Osteocyte (in vitro differentiated cells): ENCODE results near the gene FCSK. TPM values are rescaled to one million over a fixed set of nuclear protein-coding genes. Genes with fewer than 3 reads are reported as not detected.
"Not testable (repeated sequence)": the region's sequence is repeated elsewhere in the genome, so short reads cannot be mapped to it uniquely, and the experiment has no call there.

Experiments
- DNase-seq: peaks from one replicate; pipeline ENCODE4 v3.0.0; 2021; ENCODE audit warnings: mixed read lengths; ENCODE audit not compliant: unreplicated experiment; ENCODE audit errors: extremely low spot score
- H3K27ac Mint-ChIP-seq: one replicate; pipeline ENCODE4 v1.8.0; 2021; ENCODE audit warnings: mild to moderate bottlenecking, mixed read lengths; ENCODE audit not compliant: unreplicated experiment
- H3K27me3 Mint-ChIP-seq: one replicate; pipeline ENCODE4 v1.8.0; 2021; ENCODE audit warnings: mixed read lengths; ENCODE audit not compliant: unreplicated experiment
- H3K36me3 Mint-ChIP-seq: one replicate; pipeline ENCODE4 v1.8.0; 2021; ENCODE audit warnings: mixed read lengths; ENCODE audit not compliant: unreplicated experiment
- H3K4me1 Mint-ChIP-seq: one replicate; pipeline ENCODE4 v1.8.0; 2021; ENCODE audit warnings: mixed read lengths; ENCODE audit not compliant: unreplicated experiment
- H3K4me3 Mint-ChIP-seq: one replicate; pipeline ENCODE4 v1.8.0; 2021; ENCODE audit warnings: mild to moderate bottlenecking, moderate library complexity, mixed read lengths; ENCODE audit not compliant: unreplicated experiment
- H3K9me3 Mint-ChIP-seq: one replicate; pipeline ENCODE4 v1.8.0; 2021; ENCODE audit warnings: mixed read lengths; ENCODE audit not compliant: unreplicated experiment
- CTCF ChIP-seq: fragments of 200-600 bp; sonication (generic); IDR thresholded peaks from 2 replicates; pipeline ENCODE4 v1.5.0; 2021; ENCODE audit warnings: antibody characterized with exemption, mild to moderate bottlenecking, moderate library complexity
- total RNA-seq: library from RNA; stranded (reverse); gene quantifications from 2 replicates; pipeline ENCODE4 v1.2.1, GENCODE V29; 2021

The FCSK gene
- total RNA-seq, 1 donor from 2014 or later: 16.8 TPM

- Mint-ChIP-seq H3K4me1 (peaks cover 24% of the 10 kb centered on the region), H3K27me3 (no peaks in the 10 kb centered on the region), H3K4me3 (no peak overlapping the region), H3K9me3 (no peaks in the 10 kb centered on the region), H3K36me3 (peaks cover 1% of the 10 kb centered on the region), H3K27ac (no peak overlapping the region)
- no peak for DNase-seq
- TF ChIP-seq CTCF: no peak
Measured at GRCh38 chr16:70441406-70441990, 12.9 kb upstream of the FCSK start.

- no peak for TF ChIP-seq CTCF
- DNase-seq: no peak
Measured at GRCh38 chr16:70442344-70442743, 12.1 kb upstream of the FCSK start.

DNA sequence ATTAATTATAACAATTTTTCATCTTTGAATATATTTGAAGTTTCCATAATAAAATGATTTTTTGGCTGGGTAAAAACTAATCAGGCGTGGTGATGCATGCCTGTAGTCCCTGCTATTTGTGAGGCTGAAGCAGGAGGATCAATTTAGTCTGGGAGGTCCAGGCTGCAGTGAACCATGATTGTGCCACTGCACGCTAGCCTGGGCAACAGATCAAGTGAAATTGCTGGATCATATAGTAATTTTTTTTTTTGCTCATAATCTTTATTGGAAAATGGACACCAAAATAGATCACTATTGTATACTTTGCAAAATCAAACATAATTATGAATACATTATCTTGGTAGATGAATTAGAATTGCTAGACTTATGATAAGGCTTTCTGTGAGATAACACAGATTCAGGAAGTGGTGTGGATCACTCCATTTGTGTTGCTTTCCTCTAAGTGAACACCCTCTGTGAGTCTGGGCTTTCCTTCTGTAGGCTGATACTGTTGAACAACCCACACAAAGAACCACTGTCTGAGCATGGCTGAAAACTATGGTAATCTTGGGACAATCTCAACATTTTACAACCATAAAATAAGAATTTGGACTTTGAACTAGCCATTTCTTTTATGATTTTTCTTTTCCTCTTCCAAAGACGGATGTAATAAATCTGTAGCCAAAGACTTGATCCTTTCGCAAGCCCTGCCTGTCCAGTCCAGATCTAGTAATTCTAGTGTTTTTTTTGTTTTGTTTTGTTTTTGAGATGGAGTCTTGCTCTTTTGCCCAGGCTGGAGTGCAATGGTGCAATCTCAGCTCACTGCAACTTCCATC is 9.9 kb upstream of the FCSK start:
- no peak for DNase-seq
- no peak for TF ChIP-seq CTCF
- Mint-ChIP-seq H3K27ac (no peak overlapping the region), H3K4me3 (no peak overlapping the region), H3K4me1 (peaks cover 4% of the 10 kb centered on the region), H3K9me3 (no peaks in the 10 kb centered on the region), H3K36me3 (no peaks in the 10 kb centered on the region), H3K27me3 (no peaks in the 10 kb centered on the region)

More at GRCh38 chr16:70442344-70442743, 12.1 kb upstream of the FCSK start:
- H3K4me3 Mint-ChIP-seq: no peak overlapping the region
- H3K36me3 Mint-ChIP-seq: no peaks in the 10 kb centered on the region
- H3K4me1 Mint-ChIP-seq: peaks cover 15% of the 10 kb centered on the region
- H3K27me3 Mint-ChIP-seq: no peaks in the 10 kb centered on the region
- no peaks in the 10 kb centered on the region for H3K9me3 Mint-ChIP-seq
- no peak overlapping the region for H3K27ac Mint-ChIP-seq

DNA sequence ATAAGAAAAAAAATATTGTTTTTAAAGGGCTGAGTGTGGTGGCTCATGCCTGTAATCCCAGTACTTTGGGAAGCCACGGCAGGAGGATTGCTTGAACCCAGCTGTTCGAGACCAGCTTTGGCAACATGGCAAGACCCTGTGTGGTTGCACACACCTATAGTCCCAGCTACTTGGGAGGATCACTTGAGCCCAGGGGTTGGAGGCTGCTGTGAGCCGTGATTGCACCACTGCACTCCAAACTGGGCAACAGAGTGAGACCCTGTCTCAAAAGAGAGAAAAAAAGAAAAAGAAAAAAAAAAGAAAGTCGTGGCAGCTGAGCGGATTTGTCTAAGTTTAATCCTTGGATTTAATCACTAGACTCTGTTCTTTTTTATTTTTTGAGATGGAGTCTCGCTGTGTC is 6.3 kb upstream of the FCSK start:
- no peak for TF ChIP-seq CTCF
- H3K9me3 Mint-ChIP-seq: no peaks in the 10 kb centered on the region
- no peaks in the 10 kb centered on the region for H3K36me3 Mint-ChIP-seq
- no peak overlapping the region for H3K4me3 Mint-ChIP-seq
- H3K27me3 Mint-ChIP-seq: no peaks in the 10 kb centered on the region
- no peaks in the 10 kb centered on the region for H3K4me1 Mint-ChIP-seq
- DNase-seq: no peak
- H3K27ac Mint-ChIP-seq: no peak overlapping the region

DNA sequence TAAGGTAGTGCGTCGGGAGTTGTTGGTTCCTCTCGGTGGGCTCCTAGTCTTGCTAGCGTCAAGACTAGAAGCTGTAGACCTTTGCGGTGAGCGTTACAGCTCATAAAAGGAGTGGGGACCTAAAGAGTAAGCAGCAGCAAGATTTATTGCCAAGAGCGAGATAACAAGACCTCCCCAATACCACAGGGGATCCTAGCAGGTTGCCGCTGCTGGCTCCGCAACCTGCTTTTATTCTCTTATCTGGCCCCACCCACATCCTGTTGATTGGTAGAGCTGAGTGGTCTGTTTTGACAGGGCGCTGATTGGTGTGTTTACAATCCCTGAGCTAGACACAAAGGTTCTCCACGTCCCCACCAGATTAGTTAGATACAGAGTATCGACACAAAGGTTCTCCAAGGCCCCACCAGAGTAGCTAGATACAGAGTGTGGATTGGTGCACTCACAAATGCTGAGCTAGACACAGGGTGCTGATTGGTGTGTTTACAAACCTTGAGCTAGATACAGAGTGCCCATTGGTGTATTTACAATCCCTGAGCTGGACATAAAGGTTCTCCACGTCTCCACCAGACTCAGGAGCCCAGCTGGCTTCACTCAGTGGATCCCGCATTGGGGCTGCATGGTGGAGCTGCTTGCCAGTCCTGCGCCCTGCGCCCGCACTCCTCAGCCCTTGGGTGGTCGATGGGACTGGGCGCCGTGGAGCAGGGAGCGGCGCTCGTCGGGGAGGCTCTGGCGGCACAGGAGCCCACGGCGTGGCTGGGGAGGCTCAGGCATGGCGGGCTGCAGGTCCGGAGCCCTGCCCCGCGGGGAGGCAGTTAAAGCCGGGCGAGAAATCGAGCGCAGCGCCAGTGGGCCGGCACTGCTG is 4.0 kb upstream of the FCSK start:
- not testable (repeated sequence) for H3K4me3 Mint-ChIP-seq, DNase-seq, H3K9me3 Mint-ChIP-seq, H3K27ac Mint-ChIP-seq, H3K27me3 Mint-ChIP-seq, H3K36me3 Mint-ChIP-seq
- peaks cover 11% of the 10 kb centered on the region for H3K4me1 Mint-ChIP-seq

- DNase-seq, H3K4me3 Mint-ChIP-seq, H3K9me3 Mint-ChIP-seq, H3K27ac Mint-ChIP-seq, H3K27me3 Mint-ChIP-seq, H3K36me3 Mint-ChIP-seq: not testable (repeated sequence)
- H3K4me1 Mint-ChIP-seq: peaks cover 12% of the 10 kb centered on the region
Measured at GRCh38 chr16:70451004-70451340, 3.4 kb upstream of the FCSK start.
